ENCODE measurements around the gene FRAS1. TPM values are rescaled to one million over a fixed set of nuclear protein-coding genes. Genes with fewer than 3 reads are reported as not detected.
"Not testable (repeated sequence)": the region's sequence is repeated elsewhere in the genome, so short reads cannot be mapped to it uniquely, and the experiment has no call there.

The FRAS1 gene
- total RNA-seq, 2 donors from 2014 or later: 2.3 to 8.1 TPM

DNA sequence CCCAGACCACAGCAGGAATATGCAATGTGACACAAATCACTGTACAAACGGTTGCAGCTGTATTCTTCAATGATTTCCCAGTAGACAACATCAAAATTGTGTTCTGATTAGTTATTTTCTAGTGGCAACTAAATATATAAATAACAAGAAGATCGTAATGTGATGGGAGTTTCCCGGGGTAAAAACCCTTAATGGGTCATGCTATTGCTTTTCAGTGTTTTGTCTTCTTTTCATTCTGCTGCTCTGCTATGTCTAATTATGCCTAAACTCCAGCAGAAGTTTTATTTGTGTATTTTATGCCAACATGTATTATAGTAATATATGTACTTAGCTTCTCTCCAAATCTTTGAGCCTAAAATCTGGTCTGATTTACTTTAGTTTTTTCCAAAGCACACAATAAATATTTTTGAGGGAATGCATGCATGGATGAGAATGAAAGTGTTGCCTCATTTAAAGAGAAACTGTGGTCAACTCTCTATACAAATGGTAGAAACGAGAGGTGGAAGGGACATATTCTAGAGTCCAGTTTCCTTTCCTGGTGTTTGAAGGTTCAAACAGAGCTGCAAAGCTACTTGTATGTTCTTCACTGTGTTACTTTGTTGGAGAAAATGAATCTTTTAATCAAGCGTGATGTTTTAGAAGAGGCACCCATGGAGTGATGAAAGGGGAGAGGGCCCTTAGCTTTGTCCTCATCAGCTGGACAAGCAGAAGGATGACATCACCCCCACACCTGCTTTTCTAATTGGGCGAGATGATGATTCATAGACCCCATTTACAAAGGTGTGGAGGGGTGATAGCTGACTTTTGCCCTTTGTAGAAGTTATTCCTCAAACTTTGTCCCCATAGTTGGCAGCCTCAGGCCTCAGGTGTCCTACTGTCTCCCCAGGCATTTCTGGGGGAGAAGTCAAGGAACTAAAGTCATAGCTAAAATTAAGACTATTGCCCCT, 129.7 kb downstream of the FRAS1 start:
- no peak for DNase-seq (ENCODE audit: low spot score)
- intact Hi-C loops (cut with DNase I): no loop called here

DNA sequence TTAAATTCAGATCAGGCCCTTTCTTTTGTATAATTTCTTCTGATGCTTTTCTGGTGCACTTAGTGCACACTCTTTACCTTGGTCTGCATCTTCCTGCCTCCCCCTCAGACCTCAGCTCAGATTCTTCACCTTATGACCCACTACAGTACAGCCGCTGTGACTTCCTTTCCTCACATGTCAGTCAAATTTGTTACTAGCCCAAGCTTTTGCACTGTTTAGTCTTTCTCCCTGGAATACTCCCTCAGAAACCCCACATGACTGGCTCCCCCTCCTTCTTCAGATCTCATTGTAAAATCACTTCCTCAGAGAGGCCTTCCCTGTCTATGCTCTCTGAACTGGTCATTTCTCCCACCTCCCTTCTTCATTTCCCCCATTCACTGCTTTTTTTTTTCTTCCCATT, 132.9 kb downstream of the FRAS1 start:
- intact Hi-C loops (cut with DNase I): no loop called here

DNA sequence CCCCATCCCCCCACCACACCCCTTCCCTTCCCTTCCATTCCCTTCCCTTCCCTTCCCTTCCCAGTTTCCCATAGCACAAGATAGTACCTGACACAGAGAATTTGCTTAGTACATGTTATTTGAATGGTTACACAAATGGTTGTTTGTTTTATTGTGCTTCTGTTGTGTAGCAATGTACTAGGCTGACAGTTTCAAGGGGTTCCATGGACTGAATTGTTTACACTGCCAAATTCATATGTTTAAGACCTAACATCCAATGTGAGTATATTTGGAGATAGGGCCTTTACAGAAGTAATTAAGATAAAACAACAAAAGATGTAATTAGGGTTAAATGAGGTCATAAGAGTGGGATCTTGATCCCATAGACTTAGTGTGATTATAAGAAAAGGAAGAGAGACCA, 133.5 kb downstream of the FRAS1 start:
- no peak for DNase-seq (ENCODE audit: low spot score)
- intact Hi-C loops (cut with DNase I): no loop called here

More for the DNA sequence above, 132.9 kb downstream of the FRAS1 start:
- no peak for DNase-seq (ENCODE audit: low spot score)

DNA sequence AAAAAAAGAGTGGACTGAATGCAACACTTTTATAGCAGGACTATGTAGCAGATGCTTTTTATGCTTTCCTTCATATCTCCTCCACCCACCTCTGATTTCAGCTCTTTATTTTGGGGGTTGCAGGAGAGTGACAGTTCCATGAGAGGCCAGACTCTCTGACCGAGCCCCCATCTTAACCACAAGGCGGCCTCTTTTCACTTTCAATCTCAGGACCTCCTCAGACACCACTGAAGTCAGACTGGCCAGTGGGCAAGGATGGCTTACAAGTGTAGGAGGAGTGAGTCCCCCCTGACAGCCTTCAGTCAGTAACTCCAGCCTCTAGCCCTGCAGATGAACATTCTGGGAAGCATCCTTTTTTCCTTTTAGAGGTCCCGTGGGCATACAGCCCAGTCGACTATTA, 140.8 kb downstream of the FRAS1 start:
- DNase-seq (ENCODE audit: low spot score): no peak
- intact Hi-C loops (cut with DNase I): no loop called here

DNA sequence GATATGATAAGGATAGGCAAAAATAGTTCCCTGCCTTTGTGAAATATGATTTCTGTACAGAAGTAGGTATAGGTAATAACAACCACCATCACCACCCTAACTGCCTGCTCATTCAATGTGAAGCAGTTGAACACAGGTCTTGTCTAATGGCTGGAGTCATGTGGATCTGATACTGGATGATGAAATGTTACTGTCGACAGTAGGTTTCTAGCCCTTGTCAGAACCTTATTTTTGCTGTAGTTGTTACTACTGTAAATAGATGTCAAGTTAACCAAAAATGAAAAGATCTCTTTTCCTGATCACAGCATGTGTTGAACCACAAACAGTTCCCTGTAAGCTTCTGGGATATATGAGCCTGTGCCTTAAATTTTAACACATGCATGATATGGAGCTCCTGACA, 142.9 kb downstream of the FRAS1 start:
- intact Hi-C loops (cut with DNase I): no loop called here
- DNase-seq (ENCODE audit: low spot score): no peak

DNA sequence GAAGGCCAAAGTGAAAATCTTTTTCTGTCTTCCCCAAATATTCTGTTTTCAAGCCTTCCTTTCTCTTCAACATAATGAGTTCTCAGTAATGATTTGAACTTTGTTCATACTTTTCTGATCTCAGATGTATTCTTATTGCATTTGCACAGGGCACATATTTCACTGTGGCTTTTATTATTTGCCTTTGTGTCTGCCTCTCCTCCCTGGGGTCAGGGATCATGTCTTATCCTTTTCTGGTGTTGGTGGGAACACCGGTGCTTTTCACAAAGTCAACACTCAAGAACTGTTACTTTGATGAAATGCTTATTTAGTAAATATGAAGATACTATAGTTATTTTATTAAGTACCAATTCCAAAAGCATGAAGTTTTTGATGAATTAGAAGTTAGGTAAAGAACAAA, 143.8 kb downstream of the FRAS1 start:
- intact Hi-C loops (cut with DNase I): no loop called here
- DNase-seq (ENCODE audit: low spot score): no peak

DNA sequence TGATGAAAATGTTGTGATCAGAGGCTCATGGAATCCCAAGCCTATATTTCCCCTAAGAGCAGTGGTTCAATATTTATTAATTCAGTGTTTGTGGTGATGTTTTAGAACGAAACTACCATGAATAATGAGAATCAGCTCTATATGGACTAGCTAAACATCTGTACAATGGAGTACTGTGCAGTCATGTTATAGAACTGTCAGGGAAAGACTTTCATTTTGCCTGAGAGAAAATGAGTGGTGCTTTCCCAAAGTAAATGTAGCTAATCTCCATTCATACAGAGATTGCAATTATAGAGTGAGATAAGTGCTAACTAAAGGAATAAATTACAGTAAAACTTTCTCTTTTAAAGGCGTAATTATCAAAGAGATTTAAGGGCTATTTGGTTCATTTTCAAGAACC, 147.1 kb downstream of the FRAS1 start:
- no peak for DNase-seq (ENCODE audit: low spot score)
- intact Hi-C loops (cut with DNase I): no loop called here

DNA sequence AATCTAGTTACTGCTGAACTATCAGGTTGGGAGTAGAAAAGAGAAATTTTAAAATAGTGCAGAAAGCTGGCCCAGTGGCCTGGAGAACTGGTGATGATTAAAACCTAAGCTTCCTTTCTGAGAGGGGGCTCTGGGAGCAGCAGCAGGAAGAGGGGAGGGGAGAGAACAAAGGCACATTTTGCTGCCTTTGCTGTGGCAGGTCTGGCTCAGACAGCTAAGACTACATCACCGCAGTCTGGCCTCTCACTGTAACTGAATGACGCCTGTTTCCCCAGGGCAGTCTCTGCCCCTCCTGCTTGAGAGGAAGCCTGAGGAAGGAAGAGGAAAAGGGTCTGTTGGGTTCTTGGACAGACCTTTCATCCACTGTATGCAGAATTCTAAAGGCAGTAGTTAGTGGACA, 148.5 kb downstream of the FRAS1 start:
- intact Hi-C loops (cut with DNase I): no loop called here
- no peak for DNase-seq (ENCODE audit: low spot score)

DNA sequence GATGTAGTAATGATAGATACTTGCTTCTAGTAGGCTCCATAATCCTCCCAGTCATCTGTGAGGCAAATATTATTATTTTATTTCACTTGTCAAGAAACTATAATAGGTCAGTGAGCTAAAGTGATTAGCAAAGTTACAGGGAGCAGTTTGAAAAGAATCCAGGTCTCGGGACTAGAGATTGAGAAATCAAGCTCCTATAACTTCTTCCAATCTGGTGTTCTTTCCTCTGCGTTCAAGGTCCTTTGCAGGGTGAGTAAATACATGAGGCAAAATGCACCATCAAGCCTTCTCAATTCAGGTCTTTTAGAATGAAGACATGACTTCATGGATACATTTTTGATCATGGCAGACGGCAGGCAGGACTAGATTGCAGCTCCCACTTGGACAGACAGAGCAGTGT, 150.4 kb downstream of the FRAS1 start:
- intact Hi-C loops (cut with DNase I): no loop called here
- DNase-seq (ENCODE audit: low spot score): no peak

DNA sequence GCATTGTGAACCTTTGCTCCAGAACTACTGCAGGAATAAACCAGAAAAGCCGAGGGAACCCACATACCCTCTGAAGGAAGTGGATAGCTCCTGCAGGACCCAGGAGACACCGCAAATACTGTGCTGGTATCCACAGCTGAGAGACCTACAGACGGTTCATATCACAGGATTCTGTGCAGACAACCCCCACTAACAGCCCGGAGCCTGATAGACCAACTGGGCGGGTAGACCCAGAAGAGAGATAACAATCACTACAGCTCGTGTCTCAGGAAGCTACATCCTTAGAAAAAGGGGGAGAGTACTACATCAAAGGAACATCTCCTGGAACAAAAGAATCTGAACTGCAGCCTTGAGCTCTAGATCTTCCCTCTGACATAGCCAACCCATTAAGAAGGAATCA, 150.8 kb downstream of the FRAS1 start:
- DNase-seq (ENCODE audit: low spot score): no peak
- intact Hi-C loops (cut with DNase I): no loop called here

DNA sequence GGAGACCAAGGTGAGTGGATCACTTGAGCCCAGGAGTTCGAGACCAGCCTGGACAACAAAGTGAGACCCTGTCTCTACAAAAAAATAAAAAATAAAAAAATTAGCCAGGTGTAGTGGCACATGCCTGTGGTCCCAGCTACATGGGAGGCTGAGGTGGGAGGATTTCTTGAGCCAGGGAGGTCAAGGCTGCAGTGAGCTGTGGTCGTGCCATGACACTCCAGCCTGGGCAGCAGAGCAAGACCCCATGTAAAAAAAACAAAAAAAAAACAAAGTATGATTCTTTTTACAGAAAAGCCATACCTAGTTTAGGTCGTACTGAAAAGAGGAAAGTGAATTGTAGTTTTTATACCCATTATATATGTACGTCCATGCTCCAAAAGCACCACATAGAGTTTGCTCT, 151.8 kb downstream of the FRAS1 start:
- DNase-seq (ENCODE audit: low spot score); intact Hi-C loops (cut with DNase I): not testable (repeated sequence)

DNA sequence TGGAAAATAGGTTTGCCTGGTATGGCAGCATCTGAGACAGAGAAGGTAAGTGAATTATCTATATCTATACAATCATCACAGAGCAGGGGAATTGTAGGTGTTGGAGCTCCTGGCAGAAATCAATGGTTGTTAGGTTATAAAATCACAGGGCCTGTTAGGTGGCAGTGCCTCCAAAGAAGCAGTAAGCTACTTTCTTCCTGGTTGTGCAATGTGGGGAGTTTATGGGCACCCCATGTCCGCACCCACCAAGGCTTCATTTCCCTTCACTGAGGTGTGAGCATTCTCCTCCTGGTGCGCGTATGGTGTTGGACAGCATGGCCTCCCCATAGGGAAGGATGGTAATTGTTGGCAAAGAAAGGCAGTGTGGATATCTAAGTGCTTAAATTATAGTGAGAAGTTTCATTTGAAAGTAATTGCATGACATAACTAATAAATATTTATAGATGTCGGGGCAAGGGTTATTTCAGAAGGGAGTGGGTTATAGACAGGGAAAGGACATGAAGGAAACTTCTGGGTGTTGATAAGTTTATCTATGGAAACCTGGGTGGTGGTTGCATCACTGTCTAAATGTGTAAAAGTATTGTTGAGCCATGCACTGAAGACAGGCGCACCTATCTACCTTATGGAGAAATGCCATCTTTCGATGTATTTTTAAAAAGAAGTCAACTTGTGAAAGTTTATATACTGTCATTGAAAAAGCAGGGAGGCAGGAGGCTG, 153.7 kb downstream of the FRAS1 start:
- intact Hi-C loops (cut with DNase I): no loop called here
- no peak for DNase-seq (ENCODE audit: low spot score)

DNA sequence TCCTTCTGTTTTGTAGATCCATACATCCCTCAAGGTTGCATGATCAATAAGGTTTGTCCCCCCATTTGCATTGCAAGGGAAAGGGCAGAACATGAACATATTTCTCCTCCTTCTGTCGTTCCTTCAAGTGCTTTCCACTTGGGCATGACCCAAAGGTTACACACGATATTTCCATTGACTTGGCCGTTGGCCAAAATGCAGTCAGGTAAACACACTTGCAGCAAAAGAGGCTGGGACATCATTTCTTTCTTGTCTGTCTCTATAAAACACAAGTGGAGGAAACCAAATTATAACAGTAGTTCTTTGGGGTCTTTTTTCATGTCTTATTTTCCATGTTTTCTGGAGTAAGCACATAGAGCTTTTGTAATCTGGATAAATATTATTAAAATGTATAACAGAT, 156.1 kb downstream of the FRAS1 start:
- DNase-seq (ENCODE audit: low spot score): no peak
- intact Hi-C loops (cut with DNase I): no loop called here

DNA sequence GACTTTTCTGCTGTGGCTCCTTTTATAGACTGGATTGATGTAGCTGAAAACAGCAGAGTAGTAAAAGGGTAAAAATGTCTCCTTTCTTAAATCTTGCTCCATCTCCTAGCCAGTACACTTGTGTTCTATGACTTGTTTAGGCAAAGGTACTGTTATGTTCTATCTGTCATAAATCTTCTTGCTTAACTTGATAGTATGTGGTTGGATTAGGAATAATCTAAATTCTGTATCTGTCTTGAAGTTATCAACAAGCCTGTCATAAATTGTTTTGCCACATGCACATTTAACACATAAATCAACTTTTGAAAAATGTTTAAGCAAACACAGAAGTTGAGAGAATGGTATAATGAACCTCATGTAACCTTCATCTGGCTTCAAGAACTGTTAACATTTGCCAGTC, 157.0 kb downstream of the FRAS1 start:
- intact Hi-C loops (cut with DNase I): no loop called here
- DNase-seq (ENCODE audit: low spot score): no peak

DNA sequence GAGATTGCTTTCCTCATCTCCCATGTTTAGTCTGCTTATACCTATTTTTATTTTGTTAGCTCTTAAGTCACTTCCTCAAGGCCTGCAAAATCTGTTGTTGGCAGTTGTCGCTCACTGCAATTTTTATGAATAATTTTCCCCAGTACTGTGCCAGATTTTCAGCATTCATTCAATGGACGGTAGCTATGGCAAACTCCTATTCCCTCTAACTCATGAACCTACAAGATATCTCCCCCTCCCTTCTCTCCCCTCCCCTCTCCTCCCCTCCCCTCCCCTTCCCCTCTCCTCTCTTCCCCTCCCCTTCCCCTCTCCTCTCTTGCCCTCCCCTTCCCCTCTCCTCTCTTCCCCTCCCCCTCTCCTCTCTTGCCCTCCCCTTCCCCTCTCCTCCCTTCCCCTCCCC, 160.4 kb downstream of the FRAS1 start:
- intact Hi-C loops (cut with DNase I): no loop called here
- DNase-seq (ENCODE audit: low spot score): no peak

DNA sequence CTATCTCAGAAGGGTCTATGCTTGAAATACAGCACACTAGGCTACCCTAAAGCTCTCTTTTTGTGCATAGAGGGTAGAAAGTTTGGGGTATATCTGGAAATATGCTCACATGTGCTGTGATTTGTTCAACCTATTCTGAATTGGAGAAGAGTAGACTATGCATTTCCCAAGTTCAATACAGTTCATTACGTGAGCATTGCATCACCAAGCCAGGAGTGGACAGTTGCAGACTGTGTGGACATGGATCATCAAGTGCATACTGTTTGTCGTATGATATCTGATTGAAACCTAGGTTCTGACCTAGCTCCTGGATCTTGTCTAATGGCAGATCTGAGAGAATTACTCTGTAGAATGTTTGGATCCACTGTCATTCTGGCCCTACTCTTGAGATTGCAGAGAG, 161.1 kb downstream of the FRAS1 start:
- intact Hi-C loops (cut with DNase I): no loop called here

DNA sequence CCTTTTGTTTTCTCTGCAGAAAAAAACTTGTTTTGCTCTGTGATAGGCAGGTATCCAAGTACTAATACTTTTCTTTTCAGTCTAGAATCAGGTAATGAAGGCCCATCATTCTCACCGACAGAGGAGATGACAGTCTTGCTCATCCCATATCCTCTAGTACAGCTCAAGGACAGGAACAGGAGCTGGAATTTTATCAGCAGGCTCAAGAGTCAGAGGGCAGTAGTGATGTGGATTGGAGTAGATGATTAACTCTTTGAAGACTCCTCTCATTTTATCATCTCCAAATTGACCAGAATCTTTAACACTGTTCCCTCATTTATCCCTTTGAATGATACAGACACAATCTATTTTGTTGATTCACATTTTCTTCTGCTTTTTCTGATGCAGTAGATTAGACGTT, 162.7 kb downstream of the FRAS1 start:
- no peak for DNase-seq (ENCODE audit: low spot score)
- intact Hi-C loops (cut with DNase I): no loop called here

More for the DNA sequence above, 161.1 kb downstream of the FRAS1 start:
- no peak for DNase-seq (ENCODE audit: low spot score)

DNA sequence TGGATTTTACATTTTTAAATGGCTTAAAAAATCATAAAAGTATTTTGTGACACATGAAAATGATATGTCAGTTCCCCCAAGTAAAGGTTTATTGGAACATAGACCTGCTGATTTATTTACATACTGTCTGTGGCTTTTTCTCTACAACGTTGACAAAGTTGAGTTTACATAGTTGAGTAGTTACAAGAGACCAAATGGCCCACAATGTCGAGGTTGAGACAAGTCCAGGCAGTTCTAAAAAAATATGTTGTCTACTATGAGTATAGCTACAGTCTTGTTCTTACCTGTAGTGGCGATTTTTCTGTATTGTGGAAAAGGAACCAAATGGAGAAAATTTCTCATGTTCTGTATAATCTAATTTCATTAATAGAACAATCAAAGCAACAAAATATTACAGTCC, 163.2 kb downstream of the FRAS1 start:
- intact Hi-C loops (cut with DNase I): no loop called here
- no peak for DNase-seq (ENCODE audit: low spot score)

DNA sequence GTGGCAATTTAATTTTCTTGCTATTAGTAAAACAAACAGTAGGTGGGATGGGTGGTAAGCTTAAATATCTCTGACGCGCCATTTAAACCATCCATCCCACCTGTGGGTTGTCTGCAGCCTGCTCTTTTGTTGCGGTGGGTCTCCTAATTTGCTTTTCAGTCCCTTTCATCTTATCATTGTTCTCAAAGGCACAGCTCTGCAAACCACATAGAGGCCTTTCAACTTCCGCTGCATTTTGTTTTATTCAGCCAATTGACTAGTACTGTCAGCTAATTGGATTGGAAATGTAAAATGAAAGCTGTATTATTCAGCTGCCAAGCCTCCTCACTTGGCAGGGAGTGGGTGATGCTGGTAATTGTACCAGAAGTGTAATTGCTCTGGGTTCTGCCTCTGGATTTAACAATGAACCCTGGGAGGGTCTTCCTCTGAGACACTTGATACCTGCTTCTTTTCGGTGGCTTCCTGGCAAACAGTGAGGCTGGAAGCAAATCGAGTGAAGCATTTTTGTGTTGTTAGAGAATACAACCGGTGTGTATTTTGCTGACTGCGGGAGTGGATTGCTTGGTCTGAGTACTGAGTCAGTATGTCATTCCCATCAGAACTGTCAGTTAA, 165.6 kb downstream of the FRAS1 start:
- no peak for DNase-seq (ENCODE audit: low spot score)
- intact Hi-C loops (cut with DNase I): no loop called here

DNA sequence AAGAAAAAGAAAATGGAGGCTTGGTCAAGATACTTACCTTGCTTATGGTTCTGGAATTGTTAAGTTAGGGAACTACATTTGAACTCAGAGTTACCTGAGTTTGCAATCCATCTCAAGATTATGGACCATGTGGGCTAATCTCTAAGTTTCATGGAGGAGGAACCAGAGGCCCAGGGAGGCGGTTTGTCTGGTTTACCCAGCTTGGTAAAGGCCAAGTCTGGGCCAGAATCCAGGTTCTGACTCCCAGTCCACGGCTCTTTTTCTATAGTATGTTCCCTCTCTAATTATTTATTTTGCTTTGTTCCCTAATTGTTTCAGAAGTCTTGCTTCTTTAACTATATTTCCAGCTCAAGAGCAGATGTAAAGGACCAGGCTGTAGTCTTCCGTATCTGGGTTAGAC, 168.1 kb downstream of the FRAS1 start:
- DNase-seq (ENCODE audit: low spot score): no peak
- intact Hi-C loops (cut with DNase I): no loop called here

Measured in posterior vena cava (tissue), 2 donors.